ENCODE data around the gene CEP85L.
"Not testable (repeated sequence)": the region's sequence is repeated elsewhere in the genome, so short reads cannot be mapped to it uniquely, and the experiment has no call there.

The CEP85L gene

DNA sequence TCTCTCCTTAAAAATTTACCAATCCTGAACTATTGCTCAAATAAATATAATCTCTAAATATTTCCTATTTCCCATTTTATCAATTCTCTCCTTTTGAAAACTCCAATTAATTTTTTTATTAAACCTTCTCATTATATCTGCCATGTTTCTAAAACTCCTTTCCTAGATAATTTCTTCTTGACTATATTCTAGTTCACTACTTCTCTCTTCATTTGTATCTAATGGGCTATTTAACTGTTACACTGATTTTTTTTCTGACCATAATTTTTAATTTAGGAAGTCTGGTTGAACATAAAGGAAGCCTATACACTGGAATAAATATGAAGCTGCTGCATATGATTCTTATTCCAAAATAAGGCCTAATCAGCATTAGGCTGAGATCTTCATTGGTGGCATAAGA is 199.6 kb downstream of the CEP85L start:
- no peak for TF ChIP-seq POLR2A (IDR thresholded peaks at IDR 0.05; ENCODE audit: extremely low read depth, insufficient read length)
- TF ChIP-seq, protein P1, sequence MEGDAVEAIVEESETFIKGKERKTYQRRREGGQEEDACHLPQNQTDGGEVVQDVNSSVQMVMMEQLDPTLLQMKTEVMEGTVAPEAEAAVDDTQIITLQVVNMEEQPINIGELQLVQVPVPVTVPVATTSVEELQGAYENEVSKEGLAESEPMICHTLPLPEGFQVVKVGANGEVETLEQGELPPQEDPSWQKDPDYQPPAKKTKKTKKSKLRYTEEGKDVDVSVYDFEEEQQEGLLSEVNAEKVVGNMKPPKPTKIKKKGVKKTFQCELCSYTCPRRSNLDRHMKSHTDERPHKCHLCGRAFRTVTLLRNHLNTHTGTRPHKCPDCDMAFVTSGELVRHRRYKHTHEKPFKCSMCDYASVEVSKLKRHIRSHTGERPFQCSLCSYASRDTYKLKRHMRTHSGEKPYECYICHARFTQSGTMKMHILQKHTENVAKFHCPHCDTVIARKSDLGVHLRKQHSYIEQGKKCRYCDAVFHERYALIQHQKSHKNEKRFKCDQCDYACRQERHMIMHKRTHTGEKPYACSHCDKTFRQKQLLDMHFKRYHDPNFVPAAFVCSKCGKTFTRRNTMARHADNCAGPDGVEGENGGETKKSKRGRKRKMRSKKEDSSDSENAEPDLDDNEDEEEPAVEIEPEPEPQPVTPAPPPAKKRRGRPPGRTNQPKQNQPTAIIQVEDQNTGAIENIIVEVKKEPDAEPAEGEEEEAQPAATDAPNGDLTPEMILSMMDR (IDR thresholded peaks at IDR 0.05; ENCODE audit: low read depth, low read length), result no peak
- TF ChIP-seq, protein P2, sequence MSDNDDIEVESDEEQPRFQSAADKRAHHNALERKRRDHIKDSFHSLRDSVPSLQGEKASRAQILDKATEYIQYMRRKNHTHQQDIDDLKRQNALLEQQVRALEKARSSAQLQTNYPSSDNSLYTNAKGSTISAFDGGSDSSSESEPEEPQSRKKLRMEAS (IDR thresholded peaks at IDR 0.05; ENCODE audit: low read depth, low read length), result no peak
- TF ChIP-seq MYC (IDR thresholded peaks at IDR 0.05; ENCODE audit: low read depth, low read length), result no peak
- H3K4me3 ChIP-seq (ENCODE audit: low read depth, low read length), result no peak overlapping the region
- DNase-seq (ENCODE audit: low read depth), result no peak

DNA sequence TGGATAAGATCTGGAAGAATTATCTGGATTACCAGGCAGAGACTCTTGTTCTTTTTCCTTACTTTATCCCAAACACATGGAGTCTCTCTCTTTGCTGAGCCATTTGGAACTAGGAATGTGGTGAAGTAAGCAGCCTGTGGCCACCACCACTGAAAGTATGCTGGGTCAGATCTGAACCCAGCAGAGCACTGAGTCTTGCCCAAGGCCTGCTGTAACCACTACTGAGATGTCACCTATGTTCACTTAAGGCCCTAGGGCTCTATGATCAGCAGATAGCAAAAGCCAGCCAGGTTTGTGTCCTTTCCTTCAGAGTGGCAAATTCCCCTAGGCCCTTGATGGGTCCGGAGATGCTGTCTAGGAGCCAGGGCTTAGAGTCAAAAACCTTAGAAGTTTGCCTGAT is 206.6 kb downstream of the CEP85L start:
- TF ChIP-seq, protein P2 (IDR thresholded peaks at IDR 0.05; ENCODE audit: low read depth, low read length), result no peak
- TF ChIP-seq MYC (IDR thresholded peaks at IDR 0.05; ENCODE audit: low read depth, low read length), result no peak
- H3K4me3 ChIP-seq (ENCODE audit: low read depth, low read length), result no peak overlapping the region
- no peak for DNase-seq (ENCODE audit: low read depth)

DNA sequence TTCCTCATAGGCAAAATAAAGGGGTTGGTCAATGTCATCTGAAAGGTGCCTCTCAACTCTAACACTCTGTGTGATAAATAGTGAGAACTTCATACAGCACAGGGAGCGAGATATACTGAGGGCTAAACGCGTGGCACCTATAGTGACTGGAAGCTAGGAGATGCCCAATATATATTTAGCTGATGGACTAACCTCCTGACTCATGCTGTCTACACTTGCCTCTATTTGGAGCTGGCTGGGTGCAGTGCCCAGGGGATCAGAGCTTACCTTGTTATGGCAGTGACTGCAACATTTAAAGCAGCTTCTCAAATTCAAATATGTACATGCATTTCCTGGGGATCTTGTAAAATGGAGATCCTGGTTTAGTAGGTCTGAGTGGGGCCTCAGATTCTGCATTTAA is 214.9 kb downstream of the CEP85L start:
- TF ChIP-seq POLR2A (IDR thresholded peaks at IDR 0.05; ENCODE audit: extremely low read depth, insufficient read length) (no peak), MYC (IDR thresholded peaks at IDR 0.05; ENCODE audit: low read depth, low read length) (no peak)
- TF ChIP-seq, protein P1 (IDR thresholded peaks at IDR 0.05; ENCODE audit: low read depth, low read length), result no peak
- TF ChIP-seq, protein P2 (IDR thresholded peaks at IDR 0.05; ENCODE audit: low read depth, low read length), result no peak
- no peak overlapping the region for H3K4me3 ChIP-seq (ENCODE audit: low read depth, low read length)
- no peak for DNase-seq (ENCODE audit: low read depth)

DNA sequence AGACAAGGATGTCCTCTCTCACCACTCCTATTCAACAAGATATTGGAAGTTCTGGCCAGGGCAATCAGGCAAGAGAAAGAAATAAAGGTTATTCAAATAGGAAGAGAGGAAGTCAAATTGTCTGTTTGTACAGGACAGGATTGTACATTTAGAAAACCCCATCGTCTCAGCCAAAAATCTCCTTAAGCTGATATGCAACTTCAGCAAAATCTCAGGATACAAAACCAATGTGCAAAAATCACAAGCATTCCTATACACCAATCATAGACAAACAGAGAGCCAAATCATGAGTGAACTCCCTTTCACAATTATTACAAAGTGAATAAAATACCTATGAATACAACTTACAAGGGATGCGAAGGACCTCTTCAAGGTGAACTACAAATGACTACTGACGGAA is 217.2 kb downstream of the CEP85L start:
- H3K4me3 ChIP-seq (ENCODE audit: low read depth, low read length); DNase-seq (ENCODE audit: low read depth): not testable (repeated sequence)

DNA sequence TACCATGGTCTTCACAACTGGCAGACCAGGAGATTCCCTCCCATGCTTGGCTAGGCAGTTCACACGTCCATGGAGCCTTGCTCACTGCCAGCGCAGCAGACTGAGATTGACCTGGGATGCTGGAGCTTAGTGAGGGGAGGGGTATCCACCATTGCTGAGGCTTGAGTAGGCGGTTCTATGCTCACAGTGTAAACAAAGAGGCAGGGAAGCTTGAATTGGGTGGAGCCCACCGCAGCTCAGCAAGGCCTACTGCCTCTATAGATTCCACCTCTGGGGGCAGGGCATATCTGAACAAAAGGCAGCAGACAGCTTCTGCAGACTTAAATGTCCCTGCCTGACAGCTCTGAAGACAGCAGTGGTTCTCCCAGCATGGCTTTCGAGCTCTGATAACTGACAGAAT is 230.1 kb downstream of the CEP85L start:
- DNase-seq (ENCODE audit: low read depth); H3K4me3 ChIP-seq (ENCODE audit: low read depth, low read length): not testable (repeated sequence)

DNA sequence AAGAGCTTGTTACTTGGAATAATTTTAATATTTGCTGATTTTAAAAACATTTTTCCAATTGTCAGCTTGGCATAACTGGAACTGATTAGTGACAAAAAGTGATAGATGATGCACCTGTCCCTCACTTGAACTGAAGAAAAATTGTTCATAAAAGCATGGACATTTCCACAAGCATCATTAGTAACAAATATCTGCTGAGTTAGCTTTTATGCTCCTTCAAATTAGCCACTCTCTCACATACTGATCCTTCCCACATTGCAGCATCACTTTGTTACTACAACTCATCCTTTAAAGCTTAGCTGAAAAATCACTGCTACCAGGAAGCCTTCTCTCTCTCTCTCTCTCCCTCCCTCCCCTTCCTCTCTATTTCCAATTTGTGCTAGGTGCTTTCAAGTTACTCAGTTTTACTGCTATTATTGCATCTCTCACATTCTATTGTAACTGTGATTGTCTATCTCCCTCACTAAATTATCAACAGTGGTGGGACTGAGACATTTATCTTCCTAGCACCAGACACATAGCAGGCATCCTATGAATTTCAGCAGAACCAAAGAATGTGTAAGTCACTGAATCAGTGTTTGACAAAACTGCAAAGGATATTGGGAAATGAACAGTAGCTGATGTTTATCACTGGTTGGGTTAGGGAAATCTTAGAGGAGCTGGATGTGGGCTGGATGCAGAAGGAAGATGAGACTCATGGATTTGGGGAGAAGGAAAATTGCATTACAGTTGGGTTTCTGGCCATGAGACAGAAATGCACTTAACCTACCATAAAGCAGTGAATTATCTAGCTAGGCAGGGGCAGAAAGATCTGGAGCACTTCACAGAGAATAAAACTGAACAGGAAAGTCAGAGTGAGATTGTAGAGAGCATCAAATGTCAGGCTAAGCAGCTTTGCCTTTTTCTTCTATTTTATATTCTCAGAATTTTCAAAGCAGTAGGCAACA is 231.7 kb downstream of the CEP85L start:
- DNase-seq (ENCODE audit: low read depth), result no peak
- H3K4me3 ChIP-seq (ENCODE audit: low read depth, low read length), result no peak overlapping the region
- TF ChIP-seq, protein P1 (IDR thresholded peaks at IDR 0.05; ENCODE audit: low read depth, low read length), result no peak
- TF ChIP-seq MYC (IDR thresholded peaks at IDR 0.05; ENCODE audit: low read depth, low read length), result no peak
- TF ChIP-seq POLR2A (IDR thresholded peaks at IDR 0.05; ENCODE audit: extremely low read depth, insufficient read length), result no peak
- TF ChIP-seq, protein P2 (IDR thresholded peaks at IDR 0.05; ENCODE audit: low read depth, low read length), result no peak
